GM06990 (cell line): ENCODE measurements around the gene OPTC.

Experiments
- DNase-seq: peaks from one replicate; pipeline ENCODE4 v3.0.0-alpha.2; 2011; ENCODE audit not compliant: insufficient read length; ENCODE audit errors: extremely low read depth
- H3K27me3 ChIP-seq: replicated peaks from 2 replicates; pipeline ENCODE4 v1.6.0; 2011; ENCODE audit warnings: low read length; ENCODE audit not compliant: control insufficient read depth, insufficient read depth
- H3K36me3 ChIP-seq: 2 replicates; pipeline ENCODE4 v1.5.1; 2011; ENCODE audit warnings: low read length; ENCODE audit not compliant: control insufficient read depth, insufficient read depth
- H3K4me3 ChIP-seq: replicated peaks from 2 replicates; pipeline ENCODE4 v1.5.1; 2011; ENCODE audit warnings: low read depth, mild to moderate bottlenecking, control low read depth, low read length
- CTCF ChIP-seq: IDR thresholded peaks from 2 replicates; pipeline ENCODE4 v1.5.1; 2011; ENCODE audit warnings: low read length, control low read depth, mild to moderate bottlenecking, inconsistent platforms; ENCODE audit not compliant: insufficient read depth, poor library complexity, severe bottlenecking

Gene OPTC

GRCh38 chr1:203505526-203506204 is 11.7 kb downstream of the OPTC start:
- TF ChIP-seq CTCF: no peak
- Histone ChIP-seq H3K4me3 (no peak overlapping the region), H3K36me3 (no peaks in the 10 kb centered on the region), H3K27me3 (peaks cover 1% of the 10 kb centered on the region; the same call in 1 of the 2 replicates)
- DNase-seq: no peak

GRCh38 chr1:203506858-203507626 is 13.1 kb downstream of the OPTC start:
- DNase-seq: no peak
- TF ChIP-seq CTCF: no peak

GRCh38 chr1:203507759-203508158 is 13.8 kb downstream of the OPTC start:
- no peak for DNase-seq
- no peak overlapping the region for H3K4me3 ChIP-seq
- no peaks in the 10 kb centered on the region for H3K36me3 ChIP-seq
- peaks cover under 1% of the 10 kb centered on the region; the same call in 1 of the 2 replicates for H3K27me3 ChIP-seq
- no peak for TF ChIP-seq CTCF

More at GRCh38 chr1:203506858-203507626, 13.1 kb downstream of the OPTC start:
- Histone ChIP-seq H3K36me3 (no peaks in the 10 kb centered on the region), H3K4me3 (no peak overlapping the region), H3K27me3 (peaks cover 1% of the 10 kb centered on the region; the same call in 1 of the 2 replicates)

- DNase-seq: no peak
Measured at GRCh38 chr1:203508463-203509073, 14.6 kb downstream of the OPTC start.

GRCh38 chr1:203509135-203509534 is 15.2 kb downstream of the OPTC start:
- no peak overlapping the region for H3K4me3 ChIP-seq
- H3K36me3 ChIP-seq: no peaks in the 10 kb centered on the region
- no peak for DNase-seq
- no peak for TF ChIP-seq CTCF
- no peaks in the 10 kb centered on the region for H3K27me3 ChIP-seq

More at GRCh38 chr1:203508463-203509073, 14.6 kb downstream of the OPTC start:
- H3K36me3 ChIP-seq: no peaks in the 10 kb centered on the region
- TF ChIP-seq CTCF: no peak
- H3K4me3 ChIP-seq: no peak overlapping the region
- no peaks in the 10 kb centered on the region for H3K27me3 ChIP-seq
